Ecto neural progenitor cell (in vitro differentiated cells): ENCODE data around the gene CACNB4.
A peak's percentile ranks its signal among the peaks of the same experiment; 100 is the strongest.

Source experiments
- DNase-seq: peaks from one replicate; pipeline ENCODE4 v3.0.0-alpha.2; 2018; ENCODE audit warnings: low spot score

Gene CACNB4

GRCh38 chr2:151974988-151975387 is 123.9 kb downstream of the CACNB4 start:
- no peak for DNase-seq

- DNase-seq, result peak; percentile 61
These were observed 125.0 kb downstream of the CACNB4 start for GRCh38 chr2:151973901-151974199.

- DNase-seq, result no peak
These were observed 125.6 kb downstream of the CACNB4 start for GRCh38 chr2:151973013-151973900.

GRCh38 chr2:151972241-151973012 is 126.4 kb downstream of the CACNB4 start:
- DNase-seq, result no peak

GRCh38 chr2:151971301-151972051 is 127.4 kb downstream of the CACNB4 start:
- no peak for DNase-seq

GRCh38 chr2:151968770-151969470 is 129.9 kb downstream of the CACNB4 start:
- DNase-seq, result no peak

GRCh38 chr2:151967829-151968722 is 130.8 kb downstream of the CACNB4 start:
- no peak for DNase-seq

GRCh38 chr2:151965884-151966283 is 133.0 kb downstream of the CACNB4 start:
- DNase-seq, result no peak

GRCh38 chr2:151961558-151961957 is 137.3 kb downstream of the CACNB4 start:
- DNase-seq, result no peak

GRCh38 chr2:151959238-151959637 is 139.6 kb downstream of the CACNB4 start:
- DNase-seq, result no peak

GRCh38 chr2:151953467-151953866 is 145.4 kb downstream of the CACNB4 start:
- DNase-seq, result no peak

GRCh38 chr2:151952691-151953456 is 146.0 kb downstream of the CACNB4 start:
- no peak for DNase-seq

GRCh38 chr2:151947813-151948165 is 151.1 kb downstream of the CACNB4 start:
- DNase-seq, result no peak

- DNase-seq, result peak; percentile 66
These were observed 151.7 kb downstream of the CACNB4 start for GRCh38 chr2:151946899-151947812.

- no peak for DNase-seq
These were observed 152.5 kb downstream of the CACNB4 start for GRCh38 chr2:151946250-151946884.

- no peak for DNase-seq
These were observed 153.2 kb downstream of the CACNB4 start for GRCh38 chr2:151945602-151946001.

- no peak for DNase-seq
These were observed 153.7 kb downstream of the CACNB4 start for GRCh38 chr2:151945186-151945585.

- no peak for DNase-seq
These were observed 155.4 kb downstream of the CACNB4 start for GRCh38 chr2:151943461-151943860.
